GM21786 (cell line): Measurements from ENCODE around the gene TAPT1.

ENCODE experiments used
- ATAC-seq: cut with Tn5 transposase; IDR thresholded peaks from one replicate; pipeline ENCODE4 v1.9.1; 2021; ENCODE audit not compliant: unreplicated experiment

TAPT1 gene

DNA sequence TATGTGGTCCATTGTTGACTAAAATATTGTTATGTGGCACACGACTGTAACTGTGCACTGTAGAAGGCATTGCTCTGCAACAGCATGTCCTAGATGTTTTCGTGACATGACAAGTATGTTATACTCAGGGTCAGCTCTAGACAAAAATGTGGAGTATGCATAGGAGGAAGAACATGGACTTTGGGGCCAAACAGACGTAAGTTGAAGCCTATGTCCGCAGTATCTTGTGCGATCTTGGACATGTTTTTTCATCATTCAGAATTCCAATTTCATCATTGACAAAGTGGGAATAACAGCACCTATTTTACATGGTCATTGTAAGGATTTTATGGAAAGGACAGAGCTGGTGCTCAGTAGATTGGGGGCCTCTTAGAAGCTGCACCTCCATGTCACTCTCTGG, 114.7 kb downstream of the TAPT1 start:
- ATAC-seq = no peak

DNA sequence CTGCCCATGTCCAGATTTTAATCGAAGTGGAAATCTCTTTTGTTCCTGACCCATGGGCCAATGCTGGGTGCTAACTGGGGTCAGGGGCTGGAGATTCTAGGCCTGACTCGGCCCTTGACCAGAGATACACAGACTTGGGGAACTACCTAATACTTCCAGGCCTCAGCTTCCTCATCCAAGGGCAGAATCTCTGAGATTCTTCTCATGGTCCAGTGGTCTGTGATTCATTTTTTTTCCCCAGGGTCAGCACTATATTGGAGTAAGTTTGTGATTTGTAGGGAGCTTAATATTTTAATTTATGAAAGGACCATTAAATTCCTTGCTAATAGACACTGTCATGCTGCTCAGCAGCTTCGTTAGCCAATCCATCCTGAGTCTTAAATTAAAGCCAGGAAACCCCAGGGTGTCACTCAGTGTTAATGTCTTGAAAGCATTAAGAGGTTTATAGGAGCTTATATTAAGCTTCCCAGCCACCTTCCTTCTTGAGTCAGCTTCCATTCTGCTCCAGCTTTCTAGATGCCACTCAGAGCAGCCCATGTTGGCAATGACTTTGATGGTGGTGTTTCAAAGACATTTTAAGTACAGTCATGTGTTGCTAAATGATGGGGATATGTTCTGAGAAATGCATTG, 115.5 kb downstream of the TAPT1 start:
- no peak for ATAC-seq
